Measurements from ENCODE around the gene MAD2L1BP.

Gene MAD2L1BP

DNA sequence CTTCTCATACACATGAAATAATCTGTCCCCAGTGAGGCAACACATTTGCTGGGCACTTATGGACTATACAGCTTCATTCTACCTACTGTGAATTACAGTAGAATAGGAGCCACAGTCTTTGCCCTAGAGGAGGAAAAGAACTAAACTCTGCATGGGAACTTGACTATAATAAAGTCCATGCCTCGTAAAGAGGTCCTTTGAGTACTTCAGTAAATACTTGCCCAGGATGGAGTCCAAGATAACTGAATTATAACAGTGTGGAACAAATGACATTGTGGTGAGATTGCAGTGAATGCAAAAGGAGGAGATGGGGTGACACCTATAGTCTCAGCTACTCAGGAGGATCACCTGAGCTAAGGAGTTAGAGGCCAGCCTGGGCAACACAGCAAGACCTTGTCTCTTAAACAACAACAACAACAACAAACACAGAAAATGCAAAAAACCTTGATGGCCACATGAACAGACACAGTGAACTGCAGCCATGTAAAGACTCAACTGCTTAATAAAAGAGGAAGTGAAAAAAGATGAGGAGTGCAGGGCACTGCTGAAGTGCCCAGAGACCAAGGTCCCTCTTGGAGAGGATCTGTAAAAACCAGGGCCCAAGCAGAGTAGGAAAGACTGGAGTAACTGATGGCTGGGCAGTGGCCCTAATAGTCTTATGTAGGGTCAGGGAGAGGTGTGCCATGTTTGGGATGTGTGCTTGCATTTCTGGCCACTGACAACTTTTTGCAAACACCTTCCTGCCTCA lies 48.2 kb downstream of the MAD2L1BP start:
- no peak for DNase-seq (ENCODE audit: low read depth in 2 of 2)

DNA sequence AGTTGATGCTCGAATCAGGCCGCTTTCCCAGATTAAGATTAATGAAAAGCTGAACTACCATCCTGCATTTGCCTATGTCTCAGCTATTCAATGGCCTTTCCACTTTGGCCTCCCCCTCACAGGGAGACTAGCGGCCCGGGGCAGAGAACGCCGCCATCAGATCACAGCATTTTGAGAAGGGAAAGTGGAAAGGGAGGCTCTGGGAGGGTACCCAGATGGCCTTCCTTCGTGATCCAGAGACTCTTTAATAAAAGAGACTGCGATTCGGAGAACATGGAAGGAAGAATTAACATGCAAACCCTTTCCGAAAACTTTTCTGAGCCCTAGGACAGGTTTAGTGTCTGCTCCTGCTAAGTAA lies 51.4 kb downstream of the MAD2L1BP start:
- DNase-seq (ENCODE audit: low read depth in 2 of 2), result no peak

DNA sequence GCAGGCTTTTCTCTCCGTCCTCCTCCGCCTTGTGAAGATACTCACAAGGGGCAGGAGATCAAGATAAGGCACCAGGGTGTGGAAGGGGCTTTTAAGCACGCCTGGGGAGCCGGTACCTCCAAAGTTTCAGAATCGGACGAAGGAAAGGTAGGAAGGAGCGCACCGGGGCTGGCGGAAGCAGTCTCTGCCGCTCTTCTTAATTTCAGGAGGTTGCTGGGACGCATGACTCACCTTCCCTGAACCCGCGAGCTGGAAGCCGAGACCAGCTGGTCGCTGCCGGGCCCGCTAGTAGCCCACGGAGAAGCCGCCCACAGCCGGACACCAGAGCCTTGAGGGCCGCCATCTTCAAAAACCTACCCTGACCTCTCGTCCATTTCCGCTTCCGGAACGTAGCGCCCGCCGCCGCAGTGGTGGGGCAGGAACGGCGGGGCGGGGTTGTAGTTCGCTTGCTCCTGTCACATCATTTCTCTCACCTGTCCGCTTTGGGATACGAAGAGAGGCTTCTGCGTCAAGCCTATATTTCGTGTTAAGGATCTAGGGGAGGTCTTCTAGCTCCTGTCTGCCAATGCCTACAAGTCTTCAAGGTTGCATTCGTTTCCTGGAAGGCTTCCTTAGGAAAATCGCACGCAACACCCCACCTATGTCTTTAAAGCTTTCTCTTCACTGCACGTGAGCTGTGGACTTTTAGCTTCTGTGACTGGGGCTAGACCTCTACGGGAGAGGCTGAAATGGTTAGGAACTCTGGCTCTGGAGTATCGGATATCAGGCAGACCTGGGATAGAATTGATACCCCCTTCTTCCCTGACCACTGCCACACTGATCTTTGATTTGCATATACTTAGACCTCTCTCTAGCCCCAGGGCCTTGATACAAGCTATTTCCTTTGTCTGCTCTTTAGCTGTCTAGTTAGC lies 52.1 kb downstream of the MAD2L1BP start, which contains the start of gene MRPS18A:
Gene MRPS18A, minus strand, starts transcription at position 355 of the 911 bp plus-strand sequence. Its CDS starts 12 bp downstream, at position 343.
- peak; percentile 60 to 76 for DNase-seq (ENCODE audit: low read depth in 2 of 2)

DNA sequence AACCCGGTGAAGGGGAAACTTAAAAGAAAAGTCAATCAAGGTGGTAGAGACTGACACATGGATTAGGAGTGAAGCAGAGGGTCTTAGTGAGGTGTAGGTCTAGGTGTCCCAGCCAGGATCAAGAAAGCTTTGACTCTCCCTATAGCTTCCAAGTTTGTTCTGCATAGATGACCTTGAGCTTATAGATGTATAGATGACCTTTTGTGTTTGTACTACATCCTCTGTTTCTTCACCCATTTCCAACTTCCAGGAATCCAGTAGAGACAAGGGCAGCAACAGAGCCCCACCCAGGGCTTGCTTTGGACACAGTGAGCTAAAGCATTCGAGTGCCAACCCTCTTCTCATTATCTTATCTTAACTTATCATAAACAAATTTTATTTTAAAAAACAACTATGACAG lies 53.8 kb downstream of the MAD2L1BP start:
- no peak for DNase-seq (ENCODE audit: low read depth in 2 of 2)

All from stimulated activated CD4-positive, alpha-beta T cell treated with anti-CD3 and anti-CD28 coated beads, Interleukin-15, amount 100 ng/mL, for 48 hours (primary cell).